GM21526 (cell line): ENCODE measurements around the gene TSFM.

Experiments
- ATAC-seq: cut with Tn5 transposase; IDR thresholded peaks from one replicate; pipeline ENCODE4 v1.9.1; 2021; ENCODE audit warnings: moderate library complexity; ENCODE audit not compliant: unreplicated experiment, low FRiP score

Gene TSFM

GRCh38 chr12:57846285-57846576 lies 63.6 kb downstream of the TSFM start:
- no peak for ATAC-seq

GRCh38 chr12:57846577-57847319 lies 64.2 kb downstream of the TSFM start, which contains the start of gene CTDSP2:
Gene CTDSP2, minus strand, starts transcription at chr12:57846729. Its CDS starts 294 bp downstream, at chr12:57846435.
- peak; percentile 48 for ATAC-seq
